ENCODE data around the gene KLHDC9.
"Not testable (repeated sequence)": the region's sequence is repeated elsewhere in the genome, so short reads cannot be mapped to it uniquely, and the experiment has no call there.

KLHDC9 gene
- long read RNA-seq, donor 1, partial matches to known transcripts = 0 of 13 reads
- long read RNA-seq, donor 1, other reads (novel, unspliced or antisense) = 0 of 13 reads
- long read RNA-seq, donor 2, partial matches to known transcripts = 0 of 5 reads
- long read RNA-seq, donor 2, other reads (novel, unspliced or antisense) = 0 of 5 reads
- long read RNA-seq, donor 3, partial matches to known transcripts = 0 of 4 reads
- long read RNA-seq, donor 3, other reads (novel, unspliced or antisense) = 0 of 4 reads
- long read RNA-seq, donor 4, partial matches to known transcripts = 0 of 6 reads
- long read RNA-seq, donor 4, other reads (novel, unspliced or antisense) = 0 of 6 reads
- long read RNA-seq, donor 5, partial matches to known transcripts = 0 of 8 reads
- long read RNA-seq, donor 5, other reads (novel, unspliced or antisense) = 0 of 8 reads
- long read RNA-seq, donor 6, transcript KLHDC9-201 (4 exons, 1,314 nt) = major isoform, 5 of 10 reads
- long read RNA-seq, donor 6, partial matches to known transcripts = 0 of 10 reads
- long read RNA-seq, donor 6, other reads (novel, unspliced or antisense) = 0 of 10 reads
- long read RNA-seq, donor 7, transcript KLHDC9-201 (4 exons, 1,314 nt) = major isoform, 6 of 9 reads
- long read RNA-seq, donor 7, partial matches to known transcripts = 0 of 9 reads
- long read RNA-seq, donor 7, other reads (novel, unspliced or antisense) = 0 of 9 reads
- long read RNA-seq, donor 8, transcript KLHDC9-201 (4 exons, 1,314 nt) = major isoform, 5 of 8 reads
- long read RNA-seq, donor 8, partial matches to known transcripts = 0 of 8 reads
- long read RNA-seq, donor 8, other reads (novel, unspliced or antisense) = 0 of 8 reads

- peak; percentile 88 for DNase-seq
Measured at GRCh38 chr1:161098210-161099068, at the start of gene KLHDC9. Gene KLHDC9, plus strand, starts transcription at chr1:161098361. Its CDS starts 175 bp downstream, at chr1:161098536.

- no peak for DNase-seq
Measured at GRCh38 chr1:161048949-161049722, 49.0 kb upstream of the KLHDC9 start.

- no peak for DNase-seq
Measured at GRCh38 chr1:161051219-161051618, 46.9 kb upstream of the KLHDC9 start.

- DNase-seq = no peak
Measured at GRCh38 chr1:161052899-161053298, 45.3 kb upstream of the KLHDC9 start.

GRCh38 chr1:161054232-161054631 lies 43.9 kb upstream of the KLHDC9 start:
- no peak for DNase-seq

- no peak for DNase-seq
Measured at GRCh38 chr1:161054805-161055204, 43.4 kb upstream of the KLHDC9 start.

- DNase-seq = no peak
Measured at GRCh38 chr1:161059293-161059692, 38.9 kb upstream of the KLHDC9 start.

- DNase-seq = no peak
Measured at GRCh38 chr1:161061419-161061818, 36.7 kb upstream of the KLHDC9 start.

GRCh38 chr1:161063936-161064335 lies 34.2 kb upstream of the KLHDC9 start:
- not testable (repeated sequence) for DNase-seq

- not testable (repeated sequence) for DNase-seq
Measured at GRCh38 chr1:161065681-161066080, 32.5 kb upstream of the KLHDC9 start.

GRCh38 chr1:161066694-161067093 lies 31.5 kb upstream of the KLHDC9 start:
- DNase-seq = no peak

- DNase-seq = no peak
Measured at GRCh38 chr1:161068306-161069234, 29.6 kb upstream of the KLHDC9 start.

- DNase-seq = no peak
Measured at GRCh38 chr1:161069241-161069640, 28.9 kb upstream of the KLHDC9 start.

GRCh38 chr1:161069731-161070270 lies 28.4 kb upstream of the KLHDC9 start, which contains the start of gene ARHGAP30:
Gene ARHGAP30, minus strand, starts transcription at chr1:161069891. Its CDS starts 267 bp downstream, at chr1:161069624.
- DNase-seq = no peak

- no peak for DNase-seq
Measured at GRCh38 chr1:161070761-161071160, 27.4 kb upstream of the KLHDC9 start.

GRCh38 chr1:161071886-161072371 lies 26.2 kb upstream of the KLHDC9 start:
- DNase-seq = no peak

- no peak for DNase-seq
Measured at GRCh38 chr1:161072751-161073449, 25.3 kb upstream of the KLHDC9 start.

- DNase-seq = no peak
Measured at GRCh38 chr1:161073474-161074121, 24.6 kb upstream of the KLHDC9 start.
